Endothelial cell of umbilical vein (primary cell): ENCODE results near the gene SYNPO. TPM values are rescaled to one million over a fixed set of nuclear protein-coding genes. Genes with fewer than 3 reads are reported as not detected.

Experiments used
- BruUV-seq: library from RNA; stranded (reverse); fragments of 400-500 nt; replicated peaks from 2 replicates; lab custom pipeline; 2021; lab: Mats Ljungman, UMichigan
- CTCF ChIA-PET: fragments of 300-600, 350-600 bp; sonication (Branson Sonifier 250); formaldehyde crosslinking; loops from one replicate; lab custom pipeline; 2021; ENCODE audit warnings: antibody characterized with exemption, inconsistent platforms; lab: Charles Lee
- POLR2A ChIA-PET: fragments of 300-600, 350-600 bp; sonication (Branson Sonifier 250); formaldehyde crosslinking; loops from one replicate; lab custom pipeline; 2021; ENCODE audit warnings: antibody characterized with exemption, inconsistent platforms; lab: Charles Lee
- DNase-seq: peaks from one replicate; pipeline ENCODE4 v3.0.0-alpha.2; 2011; ENCODE audit warnings: low read depth, low spot score
- FAIRE-seq: peaks from 2 replicates; lab custom pipeline; 2011; peaks lifted over from hg19 to GRCh38; lab: Jason Lieb, UNC
- H2AFZ ChIP-seq: 2 replicates; pipeline ENCODE4 v1.6.0; 2012; ENCODE audit warnings: low read depth, low read length, control low read depth, inconsistent platforms
- H3K27ac ChIP-seq: 2 replicates; pipeline ENCODE4 v1.5.1; 2011; ENCODE audit warnings: low read depth, mild to moderate bottlenecking, control low read depth, low read length, moderate library complexity; ENCODE audit not compliant: insufficient read depth
- H3K27me3 ChIP-seq, 2 experiments: 2 replicates each; pipeline versions ENCODE4 v1.6.0 to v1.6.1; 2011; ENCODE audit warnings: low read length in 2 of 2, mixed read lengths in 1 of 2; ENCODE audit not compliant: control insufficient read depth in 2 of 2, insufficient read depth in 2 of 2
- H3K36me3 ChIP-seq, 2 experiments: 2 replicates in 1 of 2; 3 replicates in 1 of 2; pipeline ENCODE4 v1.5.1; 2011; ENCODE audit warnings: low read length in 2 of 2, mild to moderate bottlenecking in 1 of 2, moderate library complexity in 1 of 2; ENCODE audit not compliant: control insufficient read depth in 2 of 2, insufficient read depth in 2 of 2; ENCODE audit errors: extremely low read depth in 1 of 2
- H3K4me1 ChIP-seq: 3 replicates; pipeline ENCODE4 v1.5.1; 2011; ENCODE audit warnings: mild to moderate bottlenecking, low read length; ENCODE audit not compliant: control insufficient read depth, insufficient read depth; ENCODE audit errors: extremely low read depth
- H3K4me2 ChIP-seq: 2 replicates; pipeline ENCODE4 v1.6.1; 2011; ENCODE audit warnings: low read length, control low read depth, mixed read lengths; ENCODE audit not compliant: insufficient read depth
- H3K4me3 ChIP-seq, 3 experiments: fragments of 200-600 bp in 1 of 3; sonication (generic), shearing (Covaris generic) in 1 of 3; replicated peaks in 1 of 3; 2 replicates each; pipeline ENCODE4 v1.5.1; 2011 to 2016; ENCODE audit warnings: control low read depth in 3 of 3, low read length in 3 of 3, mild to moderate bottlenecking in 2 of 3, inconsistent platforms in 1 of 3, low read depth in 1 of 3, moderate library complexity in 1 of 3; ENCODE audit not compliant: insufficient read depth in 1 of 3
- H3K79me2 ChIP-seq: 2 replicates; pipeline ENCODE4 v1.6.0; 2012; ENCODE audit warnings: low read length, inconsistent platforms; ENCODE audit not compliant: control insufficient read depth, insufficient read depth
- H3K9ac ChIP-seq: replicated peaks from 2 replicates; pipeline ENCODE3; 2011; ENCODE audit warnings: low read length, control low read depth; ENCODE audit not compliant: insufficient read depth; ENCODE audit errors: extremely low read depth
- H3K9me1 ChIP-seq: replicated peaks from 3 replicates; pipeline ENCODE4 v1.6.0; 2011; ENCODE audit warnings: mild to moderate bottlenecking, low read length; ENCODE audit not compliant: control insufficient read depth, insufficient read depth; ENCODE audit errors: extremely low read depth
- H3K9me3 ChIP-seq: replicated peaks from 2 replicates; pipeline ENCODE4 v1.5.1; 2012; ENCODE audit warnings: low read length, inconsistent platforms; ENCODE audit not compliant: control insufficient read depth, insufficient read depth
- H4K20me1 ChIP-seq: replicated peaks from 2 replicates; pipeline ENCODE3; 2011; ENCODE audit warnings: mild to moderate bottlenecking, low read length; ENCODE audit not compliant: control insufficient read depth, insufficient read depth; ENCODE audit errors: extremely low read depth
- EZH2 ChIP-seq: IDR thresholded peaks from 2 replicates; pipeline ENCODE4 v1.6.1; 2012; ENCODE audit warnings: borderline replicate concordance, low read depth, mild to moderate bottlenecking, moderate library complexity, low read length, inconsistent platforms; ENCODE audit not compliant: severe bottlenecking
- FOS ChIP-seq: IDR thresholded peaks from 2 replicates; pipeline ENCODE4 v1.6.1; 2011; ENCODE audit warnings: mild to moderate bottlenecking, low read length, moderate library complexity, borderline replicate concordance; ENCODE audit not compliant: insufficient read depth
- GATA2 ChIP-seq: IDR thresholded peaks from 2 replicates; pipeline ENCODE4 v1.7.0; 2011; ENCODE audit warnings: low read depth, mild to moderate bottlenecking, moderate library complexity, mixed read lengths, low read length; ENCODE audit not compliant: insufficient read length, insufficient read depth
- JUN ChIP-seq: IDR thresholded peaks from 2 replicates; pipeline ENCODE4 v1.6.1; 2011; ENCODE audit warnings: borderline replicate concordance, low read depth; ENCODE audit not compliant: insufficient read length, insufficient read depth
- MYC ChIP-seq: IDR thresholded peaks from one replicate; pipeline ENCODE4 v1.6.1; 2011; ENCODE audit warnings: mild to moderate bottlenecking, low read depth, low read length
- POLR2A ChIP-seq: IDR thresholded peaks from 2 replicates; pipeline ENCODE4 v1.6.1; 2012; ENCODE audit warnings: low read depth, mild to moderate bottlenecking, control low read depth, low read length
- POLR2AphosphoS5 ChIP-seq: IDR thresholded peaks from 2 replicates; pipeline ENCODE4 v1.6.1; 2012; ENCODE audit warnings: low read depth, mild to moderate bottlenecking, control low read depth, low read length, moderate library complexity; ENCODE audit not compliant: insufficient read depth
- dilution Hi-C: fragments of 300-500 bp; cut with MboI; formaldehyde crosslinking; loops from one replicate; pipeline ENCODE4 v1.15.0; 2019; ENCODE audit warnings: low sequenced_read_pairs; ENCODE audit not compliant: extremely low pct_ligation_motif_present
- intact Hi-C: fragments of 100-400 bp; cut with micrococcal nuclease; formaldehyde crosslinking; loops from one replicate; pipeline ENCODE4 v1.10.0; 2022
- polyA plus RNA-seq, 4 experiments: library from polyadenylated mRNA; depleted of rRNA in 3 of 4; stranded (reverse) in 3 of 4; unstranded in 1 of 4; fragments of >200 nt; gene quantifications; 2 replicates each; pipeline versions ENCODE4 v1.2.1 to v1.2.3, GENCODE V29; 2011 to 2012; ENCODE audit warnings: missing spikeins in 1 of 4
- total RNA-seq: library from RNA; stranded (reverse); gene quantifications from 2 replicates; pipeline ENCODE4 v1.2.3, GENCODE V29; 2021
- TF ChIP-seq, protein P1 (sequence below), 2 donors: IDR thresholded peaks; 1 replicate in 1 of 2; 2 replicates in 1 of 2; pipeline ENCODE4 v1.5.1; 2011; ENCODE audit warnings: low read length in 2 of 2, mild to moderate bottlenecking in 2 of 2, moderate library complexity in 2 of 2, control low read depth in 1 of 2, inconsistent platforms in 1 of 2, low read depth in 1 of 2; ENCODE audit not compliant: insufficient read depth in 1 of 2; ENCODE audit errors: extremely low read depth in 1 of 2
- TF ChIP-seq, protein P2 (sequence below): IDR thresholded peaks from 2 replicates; pipeline ENCODE4 v1.6.1; 2011; ENCODE audit not compliant: insufficient read depth, insufficient read length

SYNPO gene
- total and polyA plus RNA-seq, 2 donors (not counting 3 experiments of a cell fraction or from before 2014, with no cell fraction given) = 68.4 to 121 TPM

DNA sequence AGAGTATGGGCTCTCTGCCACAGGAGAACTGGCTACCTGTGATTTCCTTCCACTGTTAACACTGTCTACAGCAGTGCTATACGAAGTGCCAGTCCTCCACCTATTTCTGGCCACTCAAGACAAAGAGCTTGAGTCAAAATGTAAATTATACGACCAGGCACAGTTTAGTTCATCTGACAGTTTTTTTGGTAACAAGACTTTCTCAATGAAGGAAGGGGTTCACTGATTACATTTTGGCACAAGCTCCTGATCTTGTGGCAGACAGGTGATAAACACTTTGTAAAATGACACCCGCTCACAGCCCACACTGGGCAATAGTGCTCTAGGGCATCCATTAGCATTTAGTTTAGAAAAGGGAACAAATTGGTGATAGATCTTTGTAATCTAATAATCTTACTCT, 51.8 kb downstream of the SYNPO start:
- TF ChIP-seq, protein P1, sequence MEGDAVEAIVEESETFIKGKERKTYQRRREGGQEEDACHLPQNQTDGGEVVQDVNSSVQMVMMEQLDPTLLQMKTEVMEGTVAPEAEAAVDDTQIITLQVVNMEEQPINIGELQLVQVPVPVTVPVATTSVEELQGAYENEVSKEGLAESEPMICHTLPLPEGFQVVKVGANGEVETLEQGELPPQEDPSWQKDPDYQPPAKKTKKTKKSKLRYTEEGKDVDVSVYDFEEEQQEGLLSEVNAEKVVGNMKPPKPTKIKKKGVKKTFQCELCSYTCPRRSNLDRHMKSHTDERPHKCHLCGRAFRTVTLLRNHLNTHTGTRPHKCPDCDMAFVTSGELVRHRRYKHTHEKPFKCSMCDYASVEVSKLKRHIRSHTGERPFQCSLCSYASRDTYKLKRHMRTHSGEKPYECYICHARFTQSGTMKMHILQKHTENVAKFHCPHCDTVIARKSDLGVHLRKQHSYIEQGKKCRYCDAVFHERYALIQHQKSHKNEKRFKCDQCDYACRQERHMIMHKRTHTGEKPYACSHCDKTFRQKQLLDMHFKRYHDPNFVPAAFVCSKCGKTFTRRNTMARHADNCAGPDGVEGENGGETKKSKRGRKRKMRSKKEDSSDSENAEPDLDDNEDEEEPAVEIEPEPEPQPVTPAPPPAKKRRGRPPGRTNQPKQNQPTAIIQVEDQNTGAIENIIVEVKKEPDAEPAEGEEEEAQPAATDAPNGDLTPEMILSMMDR (IDR thresholded peaks at IDR 0.05; ENCODE audit: extremely low read depth in 1 of 2, insufficient read depth in 1 of 2, low read depth in 1 of 2, low read length in 2 of 2) = no peak
- TF ChIP-seq MYC (no peak), POLR2AphosphoS5 (no peak), JUN (no peak), POLR2A (no peak), EZH2 (no peak), FOS (no peak), GATA2 (no peak)
- TF ChIP-seq, protein P2, sequence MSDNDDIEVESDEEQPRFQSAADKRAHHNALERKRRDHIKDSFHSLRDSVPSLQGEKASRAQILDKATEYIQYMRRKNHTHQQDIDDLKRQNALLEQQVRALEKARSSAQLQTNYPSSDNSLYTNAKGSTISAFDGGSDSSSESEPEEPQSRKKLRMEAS = no peak
- DNase-seq = no peak
- Histone ChIP-seq H3K79me2 (no peaks in the 10 kb centered on the region), H2AFZ (no peak overlapping the region), H3K4me3 (no peak overlapping the region), H3K27ac (no peak overlapping the region), H4K20me1 (no peaks in the 10 kb centered on the region), H3K36me3 (peaks cover 36 to 43% of the 10 kb centered on the region in 2 experiments), H3K27me3 (no peaks in the 10 kb centered on the region), H3K4me1 (no peaks in the 10 kb centered on the region), H3K9me3 (no peaks in the 10 kb centered on the region), H3K4me2 (no peak overlapping the region), H3K9me1 (no peaks in the 10 kb centered on the region), H3K9ac (no peak overlapping the region)
- BruUV-seq = no TSS peak
- POLR2A ChIA-PET = interaction anchor here (0.6 kb wide), 1 partner anchor 143 kb away, joined by 3 read pairs; no protein-coding TSS in a partner anchor
- FAIRE-seq = no peak
- CTCF ChIA-PET = interaction anchor here (1.1 kb wide), 1 partner anchor 9 kb away, joined by 4 read pairs; the partner anchor contains the start of gene RBM22
- dilution Hi-C loops = no loop called here
- intact Hi-C loops = no loop called here
